ENCODE measurements around the gene KCNC1. TPM values are rescaled to one million over a fixed set of nuclear protein-coding genes. Genes with fewer than 3 reads are reported as not detected.

Gene KCNC1
- total RNA-seq, 1 experiment from 2014 or later: 0.11 TPM

- in situ Hi-C loops (cut with HindIII; ENCODE audit: low pct_unique_long_range_greater_than_20kb, low sequenced_read_pairs): no loop called here
- no peak for DNase-seq (ENCODE audit: low read depth, low spot score)
Measured at GRCh38 chr11:17745023-17745772, 10.6 kb downstream of the KCNC1 start.

GRCh38 chr11:17746096-17746495 is 11.5 kb downstream of the KCNC1 start:
- in situ Hi-C loops (cut with HindIII; ENCODE audit: low pct_unique_long_range_greater_than_20kb, low sequenced_read_pairs): no loop called here
- no peak for DNase-seq (ENCODE audit: low read depth, low spot score)

- in situ Hi-C loops (cut with HindIII; ENCODE audit: low pct_unique_long_range_greater_than_20kb, low sequenced_read_pairs): no loop called here
Measured at GRCh38 chr11:17747131-17747955, 12.8 kb downstream of the KCNC1 start.

GRCh38 chr11:17748044-17748443 is 13.5 kb downstream of the KCNC1 start:
- in situ Hi-C loops (cut with HindIII; ENCODE audit: low pct_unique_long_range_greater_than_20kb, low sequenced_read_pairs): no loop called here

More at GRCh38 chr11:17747131-17747955, 12.8 kb downstream of the KCNC1 start:
- no peak for DNase-seq (ENCODE audit: low read depth, low spot score)

GRCh38 chr11:17748761-17749721 is 14.5 kb downstream of the KCNC1 start:
- in situ Hi-C loops (cut with HindIII; ENCODE audit: low pct_unique_long_range_greater_than_20kb, low sequenced_read_pairs): no loop called here
- DNase-seq (ENCODE audit: low read depth, low spot score): no peak

More at GRCh38 chr11:17748044-17748443, 13.5 kb downstream of the KCNC1 start:
- no peak for DNase-seq (ENCODE audit: low read depth, low spot score)

- in situ Hi-C loops (cut with HindIII; ENCODE audit: low pct_unique_long_range_greater_than_20kb, low sequenced_read_pairs): no loop called here
- no peak for DNase-seq (ENCODE audit: low read depth, low spot score)
Measured at GRCh38 chr11:17750013-17750800, 15.6 kb downstream of the KCNC1 start.

GRCh38 chr11:17750801-17751165 is 16.2 kb downstream of the KCNC1 start:
- DNase-seq (ENCODE audit: low read depth, low spot score): no peak
- in situ Hi-C loops (cut with HindIII; ENCODE audit: low pct_unique_long_range_greater_than_20kb, low sequenced_read_pairs): no loop called here

GRCh38 chr11:17751558-17751957 is 17.0 kb downstream of the KCNC1 start:
- in situ Hi-C loops (cut with HindIII; ENCODE audit: low pct_unique_long_range_greater_than_20kb, low sequenced_read_pairs): no loop called here

GRCh38 chr11:17752144-17752543 is 17.6 kb downstream of the KCNC1 start:
- no peak for DNase-seq (ENCODE audit: low read depth, low spot score)
- in situ Hi-C loops (cut with HindIII; ENCODE audit: low pct_unique_long_range_greater_than_20kb, low sequenced_read_pairs): no loop called here

More at GRCh38 chr11:17751558-17751957, 17.0 kb downstream of the KCNC1 start:
- no peak for DNase-seq (ENCODE audit: low read depth, low spot score)

- no peak for DNase-seq (ENCODE audit: low read depth, low spot score)
- in situ Hi-C loops (cut with HindIII; ENCODE audit: low pct_unique_long_range_greater_than_20kb, low sequenced_read_pairs): no loop called here
Measured at GRCh38 chr11:17753153-17753552, 18.6 kb downstream of the KCNC1 start.

GRCh38 chr11:17753641-17754040 is 19.1 kb downstream of the KCNC1 start:
- DNase-seq (ENCODE audit: low read depth, low spot score): no peak
- in situ Hi-C loops (cut with HindIII; ENCODE audit: low pct_unique_long_range_greater_than_20kb, low sequenced_read_pairs): no loop called here

GRCh38 chr11:17755891-17756290 is 21.3 kb downstream of the KCNC1 start:
- no peak for DNase-seq (ENCODE audit: low read depth, low spot score)
- in situ Hi-C loops (cut with HindIII; ENCODE audit: low pct_unique_long_range_greater_than_20kb, low sequenced_read_pairs): no loop called here

- in situ Hi-C loops (cut with HindIII; ENCODE audit: low pct_unique_long_range_greater_than_20kb, low sequenced_read_pairs): no loop called here
- peak; percentile 70 for DNase-seq (ENCODE audit: low read depth, low spot score)
Measured at GRCh38 chr11:17760102-17761029, 25.8 kb downstream of the KCNC1 start.

- peak; percentile 44 for DNase-seq (ENCODE audit: low read depth, low spot score)
- in situ Hi-C loops (cut with HindIII; ENCODE audit: low pct_unique_long_range_greater_than_20kb, low sequenced_read_pairs): no loop called here
Measured at GRCh38 chr11:17762309-17762974, 27.9 kb downstream of the KCNC1 start.

GRCh38 chr11:17763244-17763643 is 28.7 kb downstream of the KCNC1 start:
- in situ Hi-C loops (cut with HindIII; ENCODE audit: low pct_unique_long_range_greater_than_20kb, low sequenced_read_pairs): no loop called here
- DNase-seq (ENCODE audit: low read depth, low spot score): no peak

GRCh38 chr11:17763703-17764102 is 29.1 kb downstream of the KCNC1 start:
- DNase-seq (ENCODE audit: low read depth, low spot score): no peak

More at GRCh38 chr11:17763703-17764102, 29.1 kb downstream of the KCNC1 start:
- in situ Hi-C loops (cut with HindIII; ENCODE audit: low pct_unique_long_range_greater_than_20kb, low sequenced_read_pairs): no loop called here

Data from SK-MEL-5 (cell line).